K562 (cell line): ENCODE data around the gene FAM72A. TPM values are rescaled to one million over a fixed set of nuclear protein-coding genes. Genes with fewer than 3 reads are reported as not detected.

Experiments
- SRSF9 ChIP-seq: fragments of 200-400 bp; formaldehyde crosslinking; IDR thresholded peaks from 2 replicates; pipeline ENCODE4 v1.6.1; 2017; ENCODE audit warnings: low read depth, low read length, borderline replicate concordance
- polyA plus RNA-seq, 8 experiments: library from polyadenylated mRNA; depleted of rRNA in 4 of 8; stranded (reverse) in 5 of 8; unstranded in 3 of 8; fragments of >200 nt; fragmentation: Nextera tagmentation in 2 of 8; fragmentation: Illumina TruSeq in 1 of 8; extraction: Ambion mirVana in 2 of 8; extraction: Trizol in 1 of 8; gene quantifications; 2 replicates each; pipeline versions ENCODE4 v1.2.1 to v1.2.3, GENCODE V29; 2011 to 2014; ENCODE audit warnings: inconsistent platforms in 1 of 8, missing spikeins in 1 of 8
- total RNA-seq, 7 experiments: library from RNA; depleted of rRNA in 6 of 7; stranded (reverse); fragments of >200 nt in 6 of 7; fragmentation: Illumina TruSeq in 2 of 7; extraction: Trizol in 2 of 7; gene quantifications; 2 replicates each; pipeline versions ENCODE4 v1.2.1 to v1.2.3, GENCODE V29; 2011 to 2021; ENCODE audit warnings: low replicate concordance in 1 of 7

The FAM72A gene
- total and polyA plus RNA-seq, 9 of the 15 experiments (the other 6 are each of a cell fraction or from before 2014, with no cell fraction given): 12.3 to 58.3 (median 33.5) TPM

- no peak for TF ChIP-seq SRSF9
- TF ChIP-seq, all 486 proteins: peak for 0
Measured at GRCh38 chr1:206136241-206136640, 66.4 kb downstream of the FAM72A start (continued).

Other genes starting within 250 kb of the FAM72A start
- not detected in 2 replicates for gene RAB7B, start 199.4 kb downstream of the FAM72A start, total RNA-seq (2014; rRNA removed)
- gene RAB7B, start 199.4 kb downstream of the FAM72A start, total RNA-seq (2014; rRNA removed; fragmentation: Illumina TruSeq; extraction: Trizol): 0.07 TPM in 1 of 2 replicates, not detected in the other
- not detected in 2 replicates for gene RAB7B, start 199.4 kb downstream of the FAM72A start, total RNA-seq (2015; rRNA removed; fragmentation: Illumina TruSeq; extraction: Trizol)
- gene RAB7B, start 199.4 kb downstream of the FAM72A start, total RNA-seq (2021): not detected in 2 replicates
- 0.09 and 0.29 TPM in 2 replicates for gene RAB7B, start 199.4 kb downstream of the FAM72A start, polyA plus RNA-seq (2011; rRNA removed)
- gene RAB7B, start 199.4 kb downstream of the FAM72A start, polyA plus RNA-seq (2014; fragmentation: Illumina TruSeq; extraction: Trizol): 0.12 TPM in 1 of 2 replicates, not detected in the other
- under 1 TPM; 0.03 to 0.06 TPM for gene RAB7B, start 199.4 kb downstream of the FAM72A start, polyA plus RNA-seq (2014; fragmentation: Nextera tagmentation; extraction: Ambion mirVana)
- not detected in 2 replicates for gene RAB7B, start 199.4 kb downstream of the FAM72A start, polyA plus RNA-seq (2014; rRNA removed)
- not detected in 2 replicates for gene CTSE, start 178.9 kb downstream of the FAM72A start, total RNA-seq (2014; rRNA removed)
- gene CTSE, start 178.9 kb downstream of the FAM72A start, total RNA-seq (2014; rRNA removed; fragmentation: Illumina TruSeq; extraction: Trizol): 0.06 TPM in 1 of 2 replicates, not detected in the other
- gene CTSE, start 178.9 kb downstream of the FAM72A start, total RNA-seq (2015; rRNA removed; fragmentation: Illumina TruSeq; extraction: Trizol): 0.08 TPM in 1 of 2 replicates, not detected in the other
- gene CTSE, start 178.9 kb downstream of the FAM72A start, total RNA-seq (2021): 0.18 and 0.20 TPM in 2 replicates
- gene CTSE, start 178.9 kb downstream of the FAM72A start, polyA plus RNA-seq (2011; rRNA removed): 0.06 TPM in 1 of 2 replicates, not detected in the other
- gene CTSE, start 178.9 kb downstream of the FAM72A start, polyA plus RNA-seq (2014; fragmentation: Illumina TruSeq; extraction: Trizol): 0.09 TPM in 1 of 2 replicates, not detected in the other
- gene CTSE, start 178.9 kb downstream of the FAM72A start, polyA plus RNA-seq (2014; fragmentation: Nextera tagmentation; extraction: Ambion mirVana): under 1 TPM; 0.04 to 0.13 TPM
- gene CTSE, start 178.9 kb downstream of the FAM72A start, polyA plus RNA-seq (2014; rRNA removed): not detected in 2 replicates
- not detected in 2 replicates for gene RHEX, start 149.7 kb downstream of the FAM72A start, total RNA-seq (2014; rRNA removed)
- gene RHEX, start 149.7 kb downstream of the FAM72A start, total RNA-seq (2014; rRNA removed; fragmentation: Illumina TruSeq; extraction: Trizol): not detected in 2 replicates
- gene RHEX, start 149.7 kb downstream of the FAM72A start, total RNA-seq (2015; rRNA removed; fragmentation: Illumina TruSeq; extraction: Trizol): not detected in 2 replicates
- gene RHEX, start 149.7 kb downstream of the FAM72A start, total RNA-seq (2021): not detected in 2 replicates
- not detected in 2 replicates for gene RHEX, start 149.7 kb downstream of the FAM72A start, polyA plus RNA-seq (2011; rRNA removed)
- not detected in 2 replicates for gene RHEX, start 149.7 kb downstream of the FAM72A start, polyA plus RNA-seq (2014; fragmentation: Illumina TruSeq; extraction: Trizol)
- gene RHEX, start 149.7 kb downstream of the FAM72A start, polyA plus RNA-seq (2014; fragmentation: Nextera tagmentation; extraction: Ambion mirVana): not detected
- not detected in 2 replicates for gene RHEX, start 149.7 kb downstream of the FAM72A start, polyA plus RNA-seq (2014; rRNA removed)
- not detected in 2 replicates for gene AVPR1B, start 85.5 kb downstream of the FAM72A start, total RNA-seq (2014; rRNA removed)
- gene AVPR1B, start 85.5 kb downstream of the FAM72A start, total RNA-seq (2014; rRNA removed; fragmentation: Illumina TruSeq; extraction: Trizol): not detected in 2 replicates
- gene AVPR1B, start 85.5 kb downstream of the FAM72A start, total RNA-seq (2015; rRNA removed; fragmentation: Illumina TruSeq; extraction: Trizol): not detected in 2 replicates
- not detected in 2 replicates for gene AVPR1B, start 85.5 kb downstream of the FAM72A start, total RNA-seq (2021)
- gene AVPR1B, start 85.5 kb downstream of the FAM72A start, polyA plus RNA-seq (2011; rRNA removed): not detected in 2 replicates
- not detected in 2 replicates for gene AVPR1B, start 85.5 kb downstream of the FAM72A start, polyA plus RNA-seq (2014; fragmentation: Illumina TruSeq; extraction: Trizol)
- not detected for gene AVPR1B, start 85.5 kb downstream of the FAM72A start, polyA plus RNA-seq (2014; fragmentation: Nextera tagmentation; extraction: Ambion mirVana)
- gene AVPR1B, start 85.5 kb downstream of the FAM72A start, polyA plus RNA-seq (2014; rRNA removed): not detected in 2 replicates
- gene SRGAP2, start 702 bp upstream of the FAM72A start, total RNA-seq (2014; rRNA removed): 29.2 and 35.6 TPM in 2 replicates
- 15.3 and 15.6 TPM in 2 replicates for gene SRGAP2, start 702 bp upstream of the FAM72A start, total RNA-seq (2014; rRNA removed; fragmentation: Illumina TruSeq; extraction: Trizol)
- gene SRGAP2, start 702 bp upstream of the FAM72A start, total RNA-seq (2015; rRNA removed; fragmentation: Illumina TruSeq; extraction: Trizol): 14.9 TPM in 2 replicates
- gene SRGAP2, start 702 bp upstream of the FAM72A start, total RNA-seq (2021): 50.7 and 54.7 TPM in 2 replicates
- gene SRGAP2, start 702 bp upstream of the FAM72A start, polyA plus RNA-seq (2011; rRNA removed): 10.5 and 12.5 TPM in 2 replicates
- 23.8 and 26.3 TPM in 2 replicates for gene SRGAP2, start 702 bp upstream of the FAM72A start, polyA plus RNA-seq (2014; fragmentation: Illumina TruSeq; extraction: Trizol)
- gene SRGAP2, start 702 bp upstream of the FAM72A start, polyA plus RNA-seq (2014; fragmentation: Nextera tagmentation; extraction: Ambion mirVana): 1 to 10 TPM; 4.1 to 5.3 TPM
- 19.1 and 22.0 TPM in 2 replicates for gene SRGAP2, start 702 bp upstream of the FAM72A start, polyA plus RNA-seq (2014; rRNA removed)